ENCODE measurements around the gene WNT6.

Gene WNT6

DNA sequence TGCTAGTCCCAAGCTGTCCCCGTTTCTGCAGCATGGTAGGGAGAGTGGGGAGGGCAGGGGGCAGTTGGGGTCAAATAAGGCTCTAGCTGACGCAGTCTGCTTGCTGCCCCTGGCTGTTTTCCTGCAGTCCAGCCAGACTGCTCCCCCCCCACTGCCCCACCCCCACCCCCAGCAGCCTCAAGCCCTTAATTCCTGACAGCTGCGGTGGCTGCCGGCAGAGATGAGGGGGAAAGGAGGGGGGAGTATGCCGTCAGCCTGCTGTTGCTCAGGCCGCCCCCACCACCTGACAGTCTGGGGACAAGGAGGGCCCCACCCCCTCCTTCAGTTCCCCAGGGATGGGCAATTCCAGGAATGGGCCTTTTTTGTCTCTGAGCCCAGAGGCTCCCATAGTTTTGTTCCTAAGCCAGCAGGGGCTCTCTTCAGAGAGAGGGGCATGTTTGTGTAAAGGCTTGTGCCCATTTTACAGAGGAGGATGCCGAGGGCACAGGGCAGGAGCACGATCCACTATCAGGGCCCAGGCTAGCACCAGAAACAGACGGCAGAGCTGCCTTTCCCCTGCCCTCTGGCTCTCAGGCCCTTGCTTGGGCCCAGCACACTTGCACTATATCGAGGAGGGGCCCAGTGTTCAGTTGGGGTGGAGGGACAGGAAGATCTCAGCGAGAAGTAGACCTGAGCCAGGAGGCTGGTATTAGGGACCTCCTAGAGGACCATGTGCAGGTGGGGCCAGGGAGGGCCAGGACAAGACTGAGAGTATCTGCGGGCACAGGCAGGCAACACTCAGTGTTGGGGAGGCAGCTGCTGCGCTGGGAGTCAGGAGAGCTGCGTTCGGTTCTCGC lies 19.5 kb downstream of the WNT6 start:
- ATAC-seq: no peak

GRCh38 chr2:218879776-218880101 lies 20.1 kb downstream of the WNT6 start:
- no peak for ATAC-seq

DNA sequence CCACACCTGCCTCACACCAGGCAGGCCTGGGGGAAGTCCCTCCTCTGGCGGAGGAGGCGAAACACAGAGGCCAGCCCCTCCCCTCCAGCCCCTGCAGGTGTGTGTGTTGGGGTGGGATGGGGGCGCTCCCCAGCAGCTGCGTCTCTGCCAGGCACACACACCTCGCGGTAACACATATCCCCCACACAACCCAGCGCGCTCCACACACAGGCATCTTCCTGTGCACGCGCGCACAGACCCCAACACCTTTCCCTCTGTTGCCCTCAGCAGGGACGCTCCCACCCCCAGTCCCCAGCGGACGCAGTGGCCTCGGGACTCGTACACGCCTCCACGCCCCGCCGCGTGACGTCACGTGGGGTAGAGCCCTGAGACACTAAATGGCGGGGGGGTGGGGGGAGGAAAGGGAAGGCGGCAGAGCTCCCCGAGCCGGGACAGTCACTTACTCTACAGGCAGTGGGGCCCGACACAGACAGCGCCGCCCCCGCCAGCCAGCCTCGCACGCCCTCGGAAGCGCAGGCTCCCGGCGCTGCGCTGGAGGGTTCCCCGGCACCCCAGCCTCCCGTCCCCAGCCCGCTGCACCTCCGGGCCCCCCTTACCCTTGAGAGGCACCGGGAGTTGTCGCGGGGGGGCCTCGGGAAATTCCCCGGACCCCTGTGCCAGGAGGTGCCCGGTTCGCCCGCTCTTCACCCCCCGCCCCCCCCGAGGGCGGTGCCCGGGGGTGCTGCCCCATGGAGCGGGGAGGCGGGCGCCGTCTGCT lies 20.7 kb downstream of the WNT6 start, which contains the start of gene WNT10A:
Gene WNT10A (plus strand): TSS at position 751 of the 757 bp plus-strand sequence. CDS start 144 bp downstream, outside the sequence.
- peak; percentile 78 for ATAC-seq

GRCh38 chr2:218880859-218881594 lies 21.4 kb downstream of the WNT6 start:
- ATAC-seq: no peak

GRCh38 chr2:218881744-218882460 lies 22.3 kb downstream of the WNT6 start:
- ATAC-seq: no peak

GRCh38 chr2:218882461-218882816 lies 22.8 kb downstream of the WNT6 start:
- no peak for ATAC-seq

- ATAC-seq: peak in 1 of 2 donors; percentile 6
These were observed 23.3 kb downstream of the WNT6 start for GRCh38 chr2:218882866-218883366.

DNA sequence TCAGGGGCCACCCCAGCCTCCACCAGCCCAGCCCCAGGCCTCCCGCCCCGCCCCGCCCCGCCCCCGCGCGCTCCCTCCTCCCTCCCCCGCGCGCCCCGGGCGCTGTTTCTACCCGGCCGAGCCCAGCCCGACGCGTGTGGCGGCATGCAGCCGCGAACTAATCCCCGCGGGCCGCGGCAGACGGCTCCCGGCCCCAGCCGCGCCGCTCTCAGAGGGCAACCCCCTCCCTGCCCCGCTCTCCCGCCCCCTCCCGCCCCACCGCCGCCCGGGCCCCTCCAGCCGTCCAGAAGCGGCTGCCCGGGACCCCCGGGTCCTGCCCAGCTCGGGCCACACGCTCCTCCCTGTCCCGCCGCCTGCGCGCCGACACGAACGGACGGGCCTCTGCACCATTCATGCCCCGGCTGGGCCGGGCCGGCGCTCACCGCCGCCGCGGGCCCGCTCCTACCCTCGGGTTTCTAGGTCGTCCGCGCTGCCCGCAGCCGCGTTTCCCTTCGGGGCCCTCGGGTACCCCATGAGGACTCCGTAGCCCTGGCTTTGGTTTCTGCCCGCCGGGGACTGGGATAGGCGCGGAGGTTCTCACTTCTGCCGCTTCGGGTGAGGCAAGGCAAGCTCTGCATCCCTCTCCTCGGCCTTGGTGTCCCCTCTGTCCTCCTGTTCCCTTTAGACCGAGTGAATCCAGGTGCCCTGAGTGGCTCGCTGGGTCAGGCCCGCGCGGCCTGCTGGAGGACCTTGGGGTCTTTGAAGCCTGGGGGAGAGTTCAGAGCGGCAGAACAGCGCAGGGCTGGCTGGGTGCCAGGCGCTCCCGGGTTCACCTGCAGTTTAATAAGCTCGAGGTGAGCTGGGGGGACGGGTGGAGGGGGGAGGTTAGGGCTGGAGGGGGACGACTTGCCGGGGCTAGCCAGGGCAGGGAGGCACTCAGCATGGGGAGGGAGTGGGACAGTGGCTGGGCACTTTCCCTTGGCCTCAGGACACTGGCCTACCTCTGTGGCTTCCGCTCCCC lies 24.2 kb downstream of the WNT6 start:
- no peak for ATAC-seq

DNA sequence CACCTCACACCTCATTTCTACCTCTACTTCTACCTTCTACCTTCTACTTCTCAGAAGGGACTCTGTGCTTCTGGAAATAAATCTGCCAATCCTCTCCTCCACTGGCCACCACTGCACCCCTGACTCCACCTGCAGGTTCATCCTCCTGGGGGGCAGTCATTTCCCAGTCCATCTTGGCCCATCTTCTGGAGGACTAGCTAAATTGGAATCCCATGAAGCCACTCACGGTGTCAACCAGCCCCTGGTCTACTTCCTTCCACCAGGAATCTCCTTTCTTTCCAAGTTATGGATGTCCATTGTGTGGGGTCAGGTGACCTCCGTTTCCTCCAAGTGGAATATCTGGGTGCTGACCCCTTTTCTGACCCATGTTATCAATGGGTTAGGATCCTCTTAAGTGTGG lies 24.9 kb downstream of the WNT6 start:
- no peak for ATAC-seq

DNA sequence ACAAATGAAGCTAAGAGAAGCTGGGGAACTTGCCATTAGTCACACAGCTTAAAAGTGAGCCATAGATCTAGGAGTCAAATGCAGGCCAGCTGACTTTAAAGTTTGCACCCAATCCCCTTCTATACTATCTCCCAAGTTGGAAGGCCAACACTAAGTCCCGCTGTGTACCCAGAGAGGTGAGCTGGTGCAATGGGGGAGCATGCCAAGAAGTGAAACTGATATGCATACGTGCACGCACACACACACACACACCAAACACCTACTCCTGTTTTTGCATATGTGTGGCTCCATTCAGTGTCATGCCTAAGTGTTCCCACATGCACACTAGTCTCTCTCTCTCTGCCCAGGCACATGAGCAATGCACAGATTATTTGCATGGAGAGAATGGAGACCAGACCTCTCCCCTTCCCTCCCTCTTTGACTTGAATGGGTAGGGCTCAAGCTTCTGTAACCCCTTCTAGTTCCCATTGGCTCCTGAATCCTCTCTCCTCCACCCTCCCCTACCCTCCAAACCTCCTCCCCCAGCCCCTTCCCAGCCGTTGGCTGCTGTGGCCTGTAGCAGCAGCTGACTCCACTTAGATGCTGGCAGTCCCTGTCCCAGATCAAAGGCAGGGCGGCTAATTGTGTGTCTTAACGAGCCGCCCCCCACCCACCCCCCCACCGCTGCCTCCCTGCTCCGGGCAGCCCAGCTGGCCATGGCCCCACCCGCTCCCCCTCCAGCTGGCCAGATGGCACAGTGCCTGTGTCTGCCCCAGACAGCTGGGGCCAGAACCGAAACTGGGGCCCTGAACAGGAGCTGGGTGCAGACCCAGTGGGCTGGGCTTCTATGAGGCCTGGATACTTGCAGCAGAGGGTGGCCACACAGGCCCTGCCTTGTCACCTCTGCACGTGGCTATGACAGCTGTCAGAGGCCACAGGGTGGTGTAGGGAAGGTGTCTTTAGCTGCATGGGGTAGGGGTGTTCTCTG lies 26.7 kb downstream of the WNT6 start:
- peak; percentile 13 to 17 for ATAC-seq

DNA sequence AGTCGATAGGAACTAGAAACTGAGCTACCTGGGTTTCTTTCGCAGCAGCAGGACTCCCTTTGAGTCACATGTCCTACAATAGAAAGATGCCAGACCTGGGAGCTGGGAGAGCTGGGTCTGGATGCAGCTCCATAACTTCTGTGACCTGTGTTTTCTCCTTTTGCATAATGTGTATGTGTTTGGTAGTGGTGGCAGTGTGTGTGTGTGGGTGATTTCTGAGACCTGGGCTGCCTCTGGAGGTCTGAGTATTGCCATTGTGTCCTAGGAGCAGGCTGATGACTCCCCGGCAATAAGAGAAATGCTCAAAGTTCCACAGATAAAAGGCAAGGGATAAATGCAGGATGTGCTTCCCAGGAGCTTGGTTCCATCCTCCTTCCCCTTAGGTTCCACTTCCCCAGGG lies 27.5 kb downstream of the WNT6 start:
- ATAC-seq: no peak

GRCh38 chr2:218888341-218888740 lies 28.7 kb downstream of the WNT6 start:
- ATAC-seq: no peak

GRCh38 chr2:218889937-218890336 lies 30.3 kb downstream of the WNT6 start:
- ATAC-seq: no peak

GRCh38 chr2:218890369-218890768 lies 30.8 kb downstream of the WNT6 start:
- no peak for ATAC-seq

GRCh38 chr2:218891275-218892135 lies 31.9 kb downstream of the WNT6 start:
- no peak for ATAC-seq

DNA sequence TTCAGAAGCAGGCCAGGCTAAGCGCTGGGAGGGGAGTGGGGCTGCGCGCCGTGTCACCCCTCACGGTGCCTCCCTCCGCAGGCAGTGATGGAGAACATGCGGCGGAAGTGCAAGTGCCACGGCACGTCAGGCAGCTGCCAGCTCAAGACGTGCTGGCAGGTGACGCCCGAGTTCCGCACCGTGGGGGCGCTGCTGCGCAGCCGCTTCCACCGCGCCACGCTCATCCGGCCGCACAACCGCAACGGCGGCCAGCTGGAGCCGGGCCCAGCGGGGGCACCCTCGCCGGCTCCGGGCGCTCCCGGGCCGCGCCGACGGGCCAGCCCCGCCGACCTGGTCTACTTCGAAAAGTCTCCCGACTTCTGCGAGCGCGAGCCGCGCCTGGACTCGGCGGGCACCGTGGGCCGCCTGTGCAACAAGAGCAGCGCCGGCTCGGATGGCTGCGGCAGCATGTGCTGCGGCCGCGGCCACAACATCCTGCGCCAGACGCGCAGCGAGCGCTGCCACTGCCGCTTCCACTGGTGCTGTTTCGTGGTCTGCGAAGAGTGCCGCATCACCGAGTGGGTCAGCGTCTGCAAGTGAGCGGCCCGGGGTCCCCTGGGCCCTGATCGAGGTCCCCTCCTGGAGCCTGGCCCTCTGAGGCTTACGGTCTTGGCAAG lies 33.2 kb downstream of the WNT6 start:
- peak; percentile 61 to 63 for ATAC-seq

GRCh38 chr2:218893349-218894150 lies 33.9 kb downstream of the WNT6 start:
- ATAC-seq: no peak

Measured in activated CD4-positive, CD25-positive, alpha-beta regulatory T cell treated with anti-CD3 and anti-CD28 coated beads, Interleukin-2, amount 50 U/mL, for 24 hours (primary cell).